ENCODE data around the gene ITGA3.

- TF ChIP-seq ATF7 (IDR thresholded peaks at IDR 0.05) (no peak), ATF7 (CRISPR knock-in tag; IDR thresholded peaks at IDR 0.05) (no peak; the same call in 1 of the 2 replicates), FOXJ3 (CRISPR knock-in tag; IDR thresholded peaks at IDR 0.05; ENCODE audit: borderline replicate concordance) (no peak), ZNF136 (CRISPR knock-in tag; IDR thresholded peaks at IDR 0.05; ENCODE audit: low read depth) (no peak), UBTF (CRISPR knock-in tag; IDR thresholded peaks at IDR 0.05) (peak; percentile 40), RFX3 (CRISPR knock-in tag; IDR thresholded peaks at IDR 0.05) (no peak), RFX1 (IDR thresholded peaks at IDR 0.05) (no peak), POLR2A (IDR thresholded peaks at IDR 0.05; ENCODE audit: insufficient read depth in 1 of 2, low read depth in 2 of 2, low read length in 2 of 2) (peak in 1 of 2 experiments; percentile 54; a peak in 1 of 4 replicates)
These were observed 46.5 kb downstream of the ITGA3 start for GRCh38 chr17:50102164-50102991.
